Stimulated activated naive CD8-positive, alpha-beta T cell treated with anti-CD3 and anti-CD28 coated beads, Interleukin-15, Interleukin-2, amounts not matched to agents 100 ng/mL and 50 ng/mL, for 24 hours (primary cell): ENCODE measurements around the gene MBOAT7.
"Not testable (repeated sequence)": the region's sequence is repeated elsewhere in the genome, so short reads cannot be mapped to it uniquely, and the experiment has no call there.

Experiments used
- H3K27ac Mint-ChIP-seq: one replicate; pipeline ENCODE4 v1.8.0; 2021; ENCODE audit warnings: mild to moderate bottlenecking, mixed read lengths
- H3K27me3 Mint-ChIP-seq: one replicate; pipeline ENCODE4 v1.8.0; 2021; ENCODE audit warnings: mixed read lengths
- H3K36me3 Mint-ChIP-seq: one replicate; pipeline ENCODE4 v1.8.0; 2021; ENCODE audit warnings: low read depth, mixed read lengths
- H3K4me1 Mint-ChIP-seq: one replicate; pipeline ENCODE4 v1.8.0; 2021; ENCODE audit warnings: low read depth, mixed read lengths
- H3K4me3 Mint-ChIP-seq: one replicate; pipeline ENCODE4 v1.8.0; 2021; ENCODE audit warnings: mild to moderate bottlenecking, mixed read lengths
- H3K9me3 Mint-ChIP-seq: one replicate; pipeline ENCODE4 v1.8.0; 2021; ENCODE audit warnings: mixed read lengths

Gene MBOAT7

GRCh38 chr19:54189145-54189734 lies at the start of gene MBOAT7:
MBOAT7 (minus strand) TSS chr19:54189580; CDS start chr19:54188508, 1,072 bp downstream.
- Mint-ChIP-seq H3K27me3 (no peaks in the 10 kb centered on the region), H3K36me3 (peaks cover 33% of the 10 kb centered on the region), H3K4me1 (peaks cover 34% of the 10 kb centered on the region), H3K27ac (peak within 1 kb of the TSS; percentile 100), H3K4me3 (peak within 1 kb of the TSS; percentile 91), H3K9me3 (no peaks in the 10 kb centered on the region)

GRCh38 chr19:54233941-54234340 lies 44.6 kb upstream of the MBOAT7 start:
- no peak overlapping the region for H3K27ac Mint-ChIP-seq
- H3K27me3 Mint-ChIP-seq = peaks cover 49% of the 10 kb centered on the region

GRCh38 chr19:54231077-54231931 lies 41.9 kb upstream of the MBOAT7 start:
- Mint-ChIP-seq H3K4me3 (no peak overlapping the region), H3K9me3 (no peaks in the 10 kb centered on the region), H3K27me3 (peaks cover 54% of the 10 kb centered on the region), H3K27ac (no peak overlapping the region), H3K4me1 (peaks cover 7% of the 10 kb centered on the region), H3K36me3 (no peaks in the 10 kb centered on the region)

More at GRCh38 chr19:54233941-54234340, 44.6 kb upstream of the MBOAT7 start:
- Mint-ChIP-seq H3K4me1 (peaks cover 7% of the 10 kb centered on the region), H3K36me3 (no peaks in the 10 kb centered on the region), H3K4me3 (no peak overlapping the region), H3K9me3 (no peaks in the 10 kb centered on the region)

GRCh38 chr19:54230031-54230430 lies 40.7 kb upstream of the MBOAT7 start:
- H3K27me3 Mint-ChIP-seq = peaks cover 45% of the 10 kb centered on the region

GRCh38 chr19:54229146-54229545 lies 39.8 kb upstream of the MBOAT7 start:
- Mint-ChIP-seq H3K27ac (no peak overlapping the region), H3K27me3 (peaks cover 38% of the 10 kb centered on the region), H3K9me3 (no peaks in the 10 kb centered on the region), H3K36me3 (no peaks in the 10 kb centered on the region), H3K4me1 (peaks cover 7% of the 10 kb centered on the region), H3K4me3 (no peak overlapping the region)

More at GRCh38 chr19:54230031-54230430, 40.7 kb upstream of the MBOAT7 start:
- no peaks in the 10 kb centered on the region for H3K9me3 Mint-ChIP-seq
- H3K4me3 Mint-ChIP-seq = no peak overlapping the region
- no peaks in the 10 kb centered on the region for H3K36me3 Mint-ChIP-seq
- no peak overlapping the region for H3K27ac Mint-ChIP-seq
- H3K4me1 Mint-ChIP-seq = peaks cover 7% of the 10 kb centered on the region

GRCh38 chr19:54224619-54225018 lies 35.2 kb upstream of the MBOAT7 start:
- H3K36me3 Mint-ChIP-seq = not testable (repeated sequence)

GRCh38 chr19:54223937-54224281 lies 34.5 kb upstream of the MBOAT7 start:
- peaks cover 17% of the 10 kb centered on the region for H3K27me3 Mint-ChIP-seq
- H3K4me1 Mint-ChIP-seq, H3K36me3 Mint-ChIP-seq, H3K9me3 Mint-ChIP-seq, H3K27ac Mint-ChIP-seq, H3K4me3 Mint-ChIP-seq: not testable (repeated sequence)

More at GRCh38 chr19:54224619-54225018, 35.2 kb upstream of the MBOAT7 start:
- not testable (repeated sequence) for H3K9me3 Mint-ChIP-seq, H3K4me3 Mint-ChIP-seq, H3K27ac Mint-ChIP-seq, H3K4me1 Mint-ChIP-seq
- peaks cover 21% of the 10 kb centered on the region for H3K27me3 Mint-ChIP-seq

- not testable (repeated sequence) for H3K36me3 Mint-ChIP-seq, H3K27ac Mint-ChIP-seq, H3K9me3 Mint-ChIP-seq, H3K4me3 Mint-ChIP-seq, H3K4me1 Mint-ChIP-seq
- H3K27me3 Mint-ChIP-seq = peaks cover 15% of the 10 kb centered on the region
Measured at GRCh38 chr19:54223277-54223936, 34.0 kb upstream of the MBOAT7 start.

- not testable (repeated sequence) for H3K4me3 Mint-ChIP-seq, H3K27ac Mint-ChIP-seq, H3K9me3 Mint-ChIP-seq, H3K36me3 Mint-ChIP-seq, H3K4me1 Mint-ChIP-seq, H3K27me3 Mint-ChIP-seq
Measured at GRCh38 chr19:54222474-54223276, 33.3 kb upstream of the MBOAT7 start, which contains the start of gene LILRB3. LILRB3 (minus strand) TSS chr19:54223007; CDS start chr19:54222976, 31 bp downstream.

GRCh38 chr19:54221947-54222346 lies 32.6 kb upstream of the MBOAT7 start:
- not testable (repeated sequence) for H3K27ac Mint-ChIP-seq, H3K9me3 Mint-ChIP-seq, H3K36me3 Mint-ChIP-seq, H3K27me3 Mint-ChIP-seq, H3K4me3 Mint-ChIP-seq, H3K4me1 Mint-ChIP-seq

- not testable (repeated sequence) for H3K27me3 Mint-ChIP-seq, H3K36me3 Mint-ChIP-seq, H3K4me3 Mint-ChIP-seq, H3K27ac Mint-ChIP-seq, H3K4me1 Mint-ChIP-seq, H3K9me3 Mint-ChIP-seq
Measured at GRCh38 chr19:54219702-54220101, 30.3 kb upstream of the MBOAT7 start.

- H3K27ac Mint-ChIP-seq = no peak overlapping the region
- no peaks in the 10 kb centered on the region for H3K9me3 Mint-ChIP-seq
- no peaks in the 10 kb centered on the region for H3K4me1 Mint-ChIP-seq
- H3K4me3 Mint-ChIP-seq = no peak overlapping the region
- H3K27me3 Mint-ChIP-seq = peaks cover 8% of the 10 kb centered on the region
- H3K36me3 Mint-ChIP-seq = no peaks in the 10 kb centered on the region
Measured at GRCh38 chr19:54218960-54219661, 29.7 kb upstream of the MBOAT7 start.

GRCh38 chr19:54218259-54218658 lies 28.9 kb upstream of the MBOAT7 start:
- no peak overlapping the region for H3K4me3 Mint-ChIP-seq
- H3K4me1 Mint-ChIP-seq = no peaks in the 10 kb centered on the region
- H3K27ac Mint-ChIP-seq = no peak overlapping the region
- H3K27me3 Mint-ChIP-seq = no peaks in the 10 kb centered on the region
- H3K36me3 Mint-ChIP-seq = no peaks in the 10 kb centered on the region
- H3K9me3 Mint-ChIP-seq = no peaks in the 10 kb centered on the region

GRCh38 chr19:54217517-54218247 lies 28.3 kb upstream of the MBOAT7 start:
- not testable (repeated sequence) for H3K27ac Mint-ChIP-seq

More at GRCh38 chr19:54217517-54218247, 28.3 kb upstream of the MBOAT7 start:
- not testable (repeated sequence) for H3K27me3 Mint-ChIP-seq, H3K4me3 Mint-ChIP-seq, H3K36me3 Mint-ChIP-seq, H3K9me3 Mint-ChIP-seq, H3K4me1 Mint-ChIP-seq
